HG03095 (cell line): ENCODE results near the gene ATP6V1B1.

Source experiments
- ATAC-seq: cut with Tn5 transposase; IDR thresholded peaks from one replicate; pipeline ENCODE4 v1.9.1; 2021; ENCODE audit warnings: moderate library complexity; ENCODE audit not compliant: unreplicated experiment

ATP6V1B1 gene

DNA sequence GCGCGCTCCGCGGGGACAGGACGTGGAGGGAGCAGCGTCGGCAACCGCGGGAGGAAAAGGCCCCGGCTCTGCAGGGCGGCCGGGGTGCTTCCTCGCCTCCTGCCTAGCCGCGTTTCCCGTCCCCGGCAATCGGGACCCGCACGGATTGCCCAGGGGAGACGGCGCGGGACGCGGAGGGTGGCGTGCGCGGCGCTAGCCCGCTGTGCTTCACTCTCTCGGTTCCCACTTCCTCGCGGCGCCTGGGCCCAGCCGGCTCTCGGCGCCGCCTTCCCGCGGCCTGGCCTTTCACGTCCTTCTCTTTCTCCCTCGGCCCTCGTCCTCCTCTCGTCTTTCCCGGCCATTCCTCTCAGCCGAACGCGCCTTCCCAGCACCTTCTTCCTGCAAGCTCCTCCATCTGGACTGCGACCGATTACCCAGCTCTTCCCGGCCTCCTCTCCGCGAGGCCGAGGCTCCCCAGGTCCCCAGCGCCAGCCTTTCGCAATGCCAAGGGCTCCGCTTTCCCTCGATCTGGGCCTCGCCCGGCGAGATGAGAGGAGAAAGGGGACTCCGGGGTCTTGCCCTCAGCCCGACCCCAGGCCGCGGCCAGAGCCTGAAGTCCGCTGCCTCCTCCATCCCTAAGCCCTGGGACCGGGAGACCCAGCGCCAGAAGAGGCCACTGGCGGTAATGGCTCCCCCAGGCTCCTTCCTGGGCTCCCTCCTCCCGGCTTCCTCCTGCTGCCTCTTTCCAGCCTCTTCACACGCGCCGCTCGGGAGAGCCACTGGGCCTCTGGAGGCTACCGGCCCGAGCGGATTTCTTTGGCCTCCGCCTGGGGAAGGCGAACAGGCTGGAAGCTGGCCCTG is 34.3 kb upstream of the ATP6V1B1 start:
- no peak for ATAC-seq

GRCh38 chr2:70902067-70902442 is 33.6 kb upstream of the ATP6V1B1 start:
- no peak for ATAC-seq

DNA sequence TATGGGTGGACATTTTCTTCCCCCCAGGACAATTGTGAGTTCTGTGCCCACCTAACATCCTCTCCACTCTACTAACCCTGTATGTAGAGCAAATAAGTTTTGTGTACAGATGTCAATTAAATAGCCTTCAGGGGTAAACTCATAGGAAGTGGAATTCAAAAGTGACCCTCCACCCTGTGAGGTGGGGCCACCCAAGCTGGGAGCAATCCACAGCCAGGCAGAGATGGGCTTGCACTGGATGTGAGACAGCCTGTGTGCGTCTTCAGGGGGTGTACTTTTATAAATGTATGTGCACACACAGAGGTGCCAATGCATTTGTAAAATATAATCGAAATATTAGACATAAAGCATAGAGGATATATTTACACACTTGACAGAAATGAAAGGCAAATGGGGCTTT is 33.1 kb upstream of the ATP6V1B1 start:
- ATAC-seq = no peak

GRCh38 chr2:70903171-70903570 is 32.5 kb upstream of the ATP6V1B1 start:
- ATAC-seq = no peak

DNA sequence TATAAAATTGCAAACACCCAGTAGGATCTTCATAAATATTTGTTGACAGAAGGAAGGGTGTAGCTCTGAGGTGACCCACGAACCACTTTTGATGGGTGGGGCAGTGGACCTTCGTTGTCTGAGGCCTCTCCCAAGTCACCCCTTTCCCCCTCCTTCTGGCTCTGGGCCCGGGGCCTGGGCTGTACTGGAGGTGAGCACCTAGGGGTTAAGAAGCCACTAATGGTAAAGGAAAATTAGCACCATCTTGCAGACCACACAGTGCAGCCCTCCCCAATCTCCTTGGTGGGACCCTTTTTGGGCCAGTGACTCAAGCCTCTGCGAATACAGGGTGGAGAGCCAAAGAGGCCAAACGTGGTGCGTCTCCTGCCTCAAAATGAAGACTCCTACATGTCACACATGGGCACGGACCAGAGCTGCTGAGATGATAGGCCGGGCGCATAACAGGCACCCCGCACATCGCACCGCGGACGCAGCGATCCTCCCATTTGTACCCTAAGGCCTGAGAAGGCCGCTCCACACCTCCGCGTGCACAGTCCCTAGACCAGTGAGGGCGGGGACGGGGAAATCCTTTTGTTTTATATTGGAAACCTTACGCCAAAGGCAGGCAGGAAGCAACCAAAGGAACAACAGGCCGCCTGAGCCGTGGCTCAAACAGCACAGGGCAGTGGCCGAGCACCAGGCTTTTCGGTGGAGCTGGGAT is 31.9 kb upstream of the ATP6V1B1 start:
- ATAC-seq = no peak

- ATAC-seq = no peak
Measured at GRCh38 chr2:70904371-70905216, 31.1 kb upstream of the ATP6V1B1 start.

- ATAC-seq = no peak
Measured at GRCh38 chr2:70905443-70906421, 30.0 kb upstream of the ATP6V1B1 start.

DNA sequence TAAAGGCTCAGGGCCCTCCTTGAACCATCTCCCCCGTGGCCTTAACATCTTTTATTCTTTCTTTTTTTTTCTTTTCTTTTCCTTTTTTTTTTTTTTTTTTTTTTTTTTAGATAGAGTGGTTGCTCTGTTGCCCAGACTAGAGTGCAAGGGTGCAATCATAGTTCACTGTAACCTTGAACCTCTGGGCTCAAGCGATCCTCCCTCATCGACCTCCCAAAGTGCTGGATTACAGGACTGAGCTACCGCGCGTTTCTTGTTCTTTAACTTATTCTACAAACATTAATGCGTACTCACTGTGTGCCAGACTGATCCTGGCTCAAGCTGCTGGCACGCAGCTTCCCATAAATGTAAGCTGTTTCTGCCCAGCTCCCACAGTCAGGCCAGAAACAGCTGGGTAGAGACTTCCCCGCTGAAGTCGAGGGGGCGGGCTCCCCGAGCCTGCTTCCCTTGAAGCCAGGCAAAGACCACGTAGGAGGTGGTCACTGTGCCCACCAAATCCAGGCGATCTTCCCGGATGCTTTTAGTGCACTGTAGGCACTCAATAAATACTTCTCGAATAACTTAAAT is 29.2 kb upstream of the ATP6V1B1 start:
- ATAC-seq = no peak

DNA sequence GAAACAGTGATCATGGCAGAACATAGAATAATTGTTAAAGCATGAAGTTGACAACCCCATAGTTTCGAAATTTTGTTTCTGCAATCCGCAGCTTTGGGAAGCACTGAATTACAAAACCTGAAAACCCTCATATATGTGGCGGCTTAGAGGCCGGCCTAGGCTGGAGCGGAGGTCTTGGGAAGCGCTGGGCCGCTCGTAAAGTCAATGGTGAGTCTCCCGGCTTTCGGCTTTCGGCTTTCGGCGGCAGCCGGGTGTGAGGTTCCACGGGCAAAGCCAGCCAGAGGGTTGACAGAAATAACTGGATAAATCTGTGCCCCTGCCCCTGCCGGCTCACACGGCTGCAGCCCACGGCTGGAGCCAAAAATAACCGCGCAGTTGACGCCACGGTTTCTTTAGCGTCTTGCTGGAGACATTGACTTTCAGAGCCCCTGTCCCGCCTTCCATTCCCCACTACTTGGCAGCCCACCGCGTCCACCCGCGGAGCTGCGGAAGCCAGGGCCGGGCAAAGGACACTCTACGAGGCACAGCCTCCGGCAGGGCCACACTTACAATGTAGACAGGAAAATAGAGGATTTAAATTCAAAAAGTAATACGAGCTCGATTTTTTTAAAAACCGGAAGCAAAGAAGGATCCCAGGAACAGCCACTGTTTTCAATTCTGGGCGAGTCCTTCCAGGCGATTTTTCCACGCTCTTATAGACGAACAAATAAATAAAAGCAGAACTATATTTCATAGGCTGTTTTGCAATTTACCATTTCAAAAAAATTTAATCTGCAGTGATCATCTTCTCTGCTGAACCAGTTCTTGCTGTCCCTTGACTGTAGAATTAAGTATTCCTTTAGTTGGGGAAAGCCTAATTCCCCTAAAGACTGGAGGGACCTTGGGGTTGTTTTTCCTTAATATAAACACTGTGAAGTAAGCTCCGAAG is 28.3 kb upstream of the ATP6V1B1 start:
- no peak for ATAC-seq

DNA sequence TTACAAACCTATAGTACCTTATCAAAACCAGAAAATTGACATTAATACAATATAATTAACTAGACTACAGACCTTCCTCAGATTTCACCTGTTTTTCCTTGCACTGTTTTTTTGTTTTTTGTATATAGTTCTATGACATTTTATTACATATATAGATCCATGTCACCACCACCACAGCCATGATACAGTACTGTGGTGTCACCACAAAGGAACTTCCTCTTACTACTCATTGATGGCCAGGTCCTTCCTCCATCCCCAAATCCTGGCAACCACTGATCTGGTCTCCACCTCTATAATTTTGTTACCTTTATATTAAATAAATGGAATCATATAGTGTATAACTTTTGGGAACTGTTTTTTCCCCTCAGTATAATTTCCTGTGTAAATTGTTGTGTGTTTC is 19.4 kb upstream of the ATP6V1B1 start:
- no peak for ATAC-seq

GRCh38 chr2:70918016-70918415 is 17.7 kb upstream of the ATP6V1B1 start:
- ATAC-seq = no peak

- no peak for ATAC-seq
Measured at GRCh38 chr2:70919672-70920366, 15.9 kb upstream of the ATP6V1B1 start.

DNA sequence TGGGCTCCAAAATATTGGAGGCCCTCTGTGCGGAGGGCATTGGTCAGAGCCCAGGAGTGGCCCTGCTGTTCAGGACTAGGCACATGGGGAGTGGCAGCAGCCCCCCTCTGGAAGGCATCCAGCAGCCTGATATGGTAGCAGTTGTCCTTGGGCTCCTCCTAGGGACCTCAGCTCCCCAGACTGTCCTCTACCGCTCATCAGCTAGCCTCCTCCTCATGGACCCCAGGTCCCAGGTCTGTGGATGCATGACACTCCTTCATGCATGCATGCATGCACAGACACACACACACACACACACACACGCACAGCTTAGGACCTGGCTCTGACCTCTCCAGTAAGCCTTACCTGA is 15.4 kb upstream of the ATP6V1B1 start:
- ATAC-seq = no peak

GRCh38 chr2:70921031-70921430 is 14.7 kb upstream of the ATP6V1B1 start:
- ATAC-seq = no peak

- ATAC-seq = no peak
Measured at GRCh38 chr2:70921839-70922234, 13.9 kb upstream of the ATP6V1B1 start.

- ATAC-seq = no peak
Measured at GRCh38 chr2:70922235-70923234, 13.2 kb upstream of the ATP6V1B1 start.

DNA sequence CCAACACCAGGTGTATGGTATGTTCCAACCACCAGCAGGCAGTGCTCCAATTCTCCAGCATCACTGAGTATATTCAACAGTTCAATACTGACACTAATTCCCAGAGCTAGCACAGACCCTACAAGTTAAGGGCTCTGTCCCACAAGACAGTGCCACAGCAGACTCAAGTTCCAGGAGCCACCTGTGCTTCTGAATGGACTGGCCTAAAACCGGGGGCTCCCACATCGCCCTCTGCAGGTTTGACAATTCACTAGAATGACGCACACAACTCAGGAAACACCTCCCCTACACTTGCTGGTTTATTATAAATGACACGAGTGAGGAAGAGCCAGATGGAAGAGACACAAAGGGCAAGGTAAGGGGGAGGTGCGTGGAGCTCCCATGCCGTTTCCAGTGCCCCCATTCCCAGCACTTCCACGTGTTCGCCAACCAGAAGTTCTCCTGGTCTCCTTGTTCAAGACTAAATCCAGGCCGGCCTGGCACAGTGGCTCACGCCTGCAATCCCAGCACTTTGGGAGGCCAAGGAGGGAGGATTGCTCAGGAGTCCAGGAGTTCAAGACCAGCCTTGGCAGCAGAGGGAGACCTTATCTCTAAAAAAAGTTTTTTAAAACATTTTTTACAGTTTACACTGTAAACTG is 12.2 kb upstream of the ATP6V1B1 start:
- ATAC-seq = no peak
